RWPE1 (cell line): ENCODE data around the gene SERPINA4.

Source experiments
- CTCF ChIA-PET: fragments of 350-600 bp; sonication (Branson Sonifier 250); formaldehyde crosslinking; extraction: SDS; loops from one replicate; lab custom pipeline; 2021; lab: Yijun Ruan, JAX
- POLR2A ChIA-PET: fragments of 400-600 bp; formaldehyde crosslinking; extraction: SDS; loops from one replicate; lab custom pipeline; 2020; ENCODE audit warnings: antibody characterized with exemption; ENCODE audit not compliant: low non-redundant PET; lab: Yijun Ruan, JAX
- DNase-seq: peaks from one replicate; pipeline ENCODE4 v3.0.0; 2012; ENCODE audit warnings: low spot score
- H3K27ac ChIP-seq: fragments of 450-650 bp; 2 replicates; pipeline ENCODE4 v1.5.1; 2017
- TF ChIP-seq, protein P1 (sequence below): fragments of 450-650 bp; conservative IDR thresholded peaks from 2 replicates; pipeline ENCODE4 v1.5.1; 2017; ENCODE audit warnings: low read depth, mild to moderate bottlenecking

Gene SERPINA4

GRCh38 chr14:94586635-94587034 is 25.4 kb downstream of the SERPINA4 start:
- ChIA-PET POLR2A (no interaction called here), CTCF (interaction anchor here (0.7 kb wide), 1 partner anchor 8 kb away, joined by 4 read pairs; no protein-coding TSS in a partner anchor)
- H3K27ac ChIP-seq = no peak overlapping the region
- no peak for DNase-seq
- TF ChIP-seq, protein P1, sequence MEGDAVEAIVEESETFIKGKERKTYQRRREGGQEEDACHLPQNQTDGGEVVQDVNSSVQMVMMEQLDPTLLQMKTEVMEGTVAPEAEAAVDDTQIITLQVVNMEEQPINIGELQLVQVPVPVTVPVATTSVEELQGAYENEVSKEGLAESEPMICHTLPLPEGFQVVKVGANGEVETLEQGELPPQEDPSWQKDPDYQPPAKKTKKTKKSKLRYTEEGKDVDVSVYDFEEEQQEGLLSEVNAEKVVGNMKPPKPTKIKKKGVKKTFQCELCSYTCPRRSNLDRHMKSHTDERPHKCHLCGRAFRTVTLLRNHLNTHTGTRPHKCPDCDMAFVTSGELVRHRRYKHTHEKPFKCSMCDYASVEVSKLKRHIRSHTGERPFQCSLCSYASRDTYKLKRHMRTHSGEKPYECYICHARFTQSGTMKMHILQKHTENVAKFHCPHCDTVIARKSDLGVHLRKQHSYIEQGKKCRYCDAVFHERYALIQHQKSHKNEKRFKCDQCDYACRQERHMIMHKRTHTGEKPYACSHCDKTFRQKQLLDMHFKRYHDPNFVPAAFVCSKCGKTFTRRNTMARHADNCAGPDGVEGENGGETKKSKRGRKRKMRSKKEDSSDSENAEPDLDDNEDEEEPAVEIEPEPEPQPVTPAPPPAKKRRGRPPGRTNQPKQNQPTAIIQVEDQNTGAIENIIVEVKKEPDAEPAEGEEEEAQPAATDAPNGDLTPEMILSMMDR = no peak

GRCh38 chr14:94588311-94588710 is 27.1 kb downstream of the SERPINA4 start:
- DNase-seq = no peak
- H3K27ac ChIP-seq = no peak overlapping the region
- TF ChIP-seq, protein P1 = no peak
- CTCF ChIA-PET = no interaction called here
- POLR2A ChIA-PET = no interaction called here

DNA sequence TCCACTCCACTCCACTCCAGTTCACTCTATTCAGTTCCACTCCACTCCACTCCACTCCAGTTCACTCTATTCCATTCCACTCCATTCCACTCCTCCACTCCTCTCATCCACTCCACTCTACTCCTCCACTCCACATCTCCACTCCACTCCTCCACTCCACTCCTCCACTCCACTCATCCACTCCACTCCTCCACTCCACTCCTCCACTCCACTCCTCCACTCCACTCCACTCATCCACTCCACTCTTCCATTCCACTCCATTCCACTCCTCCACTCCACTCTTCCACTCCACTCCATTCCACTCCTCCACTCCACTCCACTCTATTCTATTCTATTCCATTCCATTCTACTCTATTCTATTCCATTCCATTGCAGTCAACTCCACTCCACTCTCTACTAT is 29.8 kb downstream of the SERPINA4 start:
- CTCF ChIA-PET = interaction anchor here (0.6 kb wide), 1 partner anchor 305 kb away, joined by 3 read pairs; no protein-coding TSS in a partner anchor
- TF ChIP-seq, protein P1 = no peak
- POLR2A ChIA-PET = no interaction called here
- no peak overlapping the region for H3K27ac ChIP-seq
- no peak for DNase-seq

GRCh38 chr14:94591871-94592270 is 30.6 kb downstream of the SERPINA4 start:
- no peak overlapping the region for H3K27ac ChIP-seq
- DNase-seq = no peak
- CTCF ChIA-PET = interaction anchor here (0.6 kb wide), 1 partner anchor 306 kb away, joined by 3 read pairs; no protein-coding TSS in a partner anchor
- POLR2A ChIA-PET = no interaction called here
- TF ChIP-seq, protein P1 = no peak

- ChIA-PET CTCF (no interaction called here), POLR2A (no interaction called here)
- no peak for DNase-seq
- H3K27ac ChIP-seq = no peak overlapping the region
- TF ChIP-seq, protein P1 = no peak
Observed at GRCh38 chr14:94592457-94592856, 31.2 kb downstream of the SERPINA4 start.

DNA sequence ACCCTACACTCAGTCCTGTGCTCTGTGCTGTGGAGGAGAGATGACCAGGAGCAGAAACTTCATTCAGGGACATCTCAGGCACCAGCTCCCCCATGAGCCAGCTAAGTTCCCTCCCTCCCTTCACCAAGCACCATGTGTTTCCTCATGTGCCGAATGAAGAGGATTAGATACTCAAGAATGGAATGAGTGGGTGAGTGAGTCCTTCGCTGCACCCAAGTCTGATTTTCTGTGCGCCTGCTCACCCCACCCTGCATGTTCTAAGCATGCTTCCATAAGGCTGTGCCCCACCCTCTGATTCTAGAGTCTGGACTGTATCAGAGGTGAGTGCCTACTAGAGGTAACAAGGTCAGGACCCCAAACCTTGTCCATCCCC is 32.1 kb downstream of the SERPINA4 start:
- POLR2A ChIA-PET = no interaction called here
- TF ChIP-seq, protein P1 = no peak

More for the DNA sequence above, 32.1 kb downstream of the SERPINA4 start:
- no peak overlapping the region for H3K27ac ChIP-seq
- DNase-seq = no peak
- CTCF ChIA-PET = no interaction called here
